Gastroesophageal sphincter (tissue), 4 donors: ENCODE measurements around the gene RHBDD1. TPM values are rescaled to one million over a fixed set of nuclear protein-coding genes. Genes with fewer than 3 reads are reported as not detected.

Experiments used
- ATAC-seq: fragments of 150-250 bp; one replicate; pipeline ENCODE4 v1.9.1; 2016; ENCODE audit warnings: mild to moderate bottlenecking, moderate library complexity
- H3K27ac ChIP-seq, 4 donors: fragments of 200-600 bp; sonication (generic) in 3 of 4; 1 replicate in 3 of 4; 2 replicates in 1 of 4; pipeline ENCODE4 v1.5.1; 2016 to 2019
- H3K27me3 ChIP-seq: fragments of 200-600 bp; sonication (generic); one replicate; pipeline ENCODE4 v1.5.1; 2019
- H3K36me3 ChIP-seq, 2 donors: fragments of 200-600 bp; sonication (generic); one replicate each; pipeline ENCODE4 v1.5.1; 2019; ENCODE audit warnings: control low read depth in 1 of 2
- H3K4me1 ChIP-seq, 3 donors: fragments of 200-600 bp; sonication (generic); 1 replicate in 2 of 3; 2 replicates in 1 of 3; pipeline ENCODE4 v1.5.1; 2016 to 2019; ENCODE audit warnings: control low read depth in 2 of 3
- H3K4me3 ChIP-seq, 2 donors: fragments of 200-600 bp; sonication (generic); one replicate each; pipeline ENCODE4 v1.5.1; 2019; ENCODE audit warnings: mild to moderate bottlenecking in 1 of 2, moderate library complexity in 1 of 2
- H3K9me3 ChIP-seq, 3 donors: fragments of 200-600 bp; sonication (generic); one replicate each; pipeline ENCODE4 v1.5.1; 2017 to 2019; ENCODE audit warnings: control low read depth in 2 of 3
- CTCF ChIP-seq, 4 experiments: fragments of 200-600 bp in 2 of 4; fragments of 450-650 bp in 2 of 4; sonication (generic) in 1 of 4; IDR thresholded peaks; one replicate each; pipeline ENCODE4 v1.5.1; 2017 to 2019; ENCODE audit warnings: antibody characterized with exemption in 4 of 4, mild to moderate bottlenecking in 2 of 4, moderate library complexity in 2 of 4
- EP300 ChIP-seq: sonication (generic); formaldehyde crosslinking; IDR thresholded peaks from one replicate; pipeline ENCODE4 v1.6.1; 2017; ENCODE audit warnings: antibody characterized with exemption, mild to moderate bottlenecking
- POLR2A ChIP-seq, 2 donors: fragments of 450-650 bp; IDR thresholded peaks; one replicate each; pipeline ENCODE4 v1.6.1; 2017; ENCODE audit warnings: antibody characterized with exemption in 2 of 2, mild to moderate bottlenecking in 2 of 2, moderate library complexity in 1 of 2
- POLR2AphosphoS5 ChIP-seq: sonication (generic); formaldehyde crosslinking; IDR thresholded peaks from one replicate; pipeline ENCODE4 v1.6.1; 2017; ENCODE audit warnings: antibody characterized with exemption
- WGBS, 2 donors: methylation state at CpG; one replicate each; pipeline ENCODE4 v1.1.5; 2018; ENCODE audit warnings: low coverage in 1 of 2; 5-methylcytosine and 5-hydroxymethylcytosine counted together
- total RNA-seq, 4 donors: library from RNA; depleted of rRNA; stranded (reverse); fragments of >200 nt; gene quantifications; one replicate each; pipeline ENCODE4 v1.1.0, GENCODE V29; 2016

RHBDD1 gene
- total RNA-seq, 4 donors from 2014 or later = 22.2 to 35.2 (median 24.7) TPM

GRCh38 chr2:226836548-226836885 is 663 bp downstream of the RHBDD1 start:
- Histone ChIP-seq H3K27ac (peak overlapping the region; percentile 99 to 100 (median 100)), H3K9me3 (no peaks in the 10 kb centered on the region), H3K36me3 (no peaks in the 10 kb centered on the region), H3K4me1 (peaks cover 6 to 41% (median 8%) of the 10 kb centered on the region in 3 donors), H3K4me3 (peak overlapping the region; percentile 84 to 98), H3K27me3 (no peaks in the 10 kb centered on the region)
- TF ChIP-seq CTCF (IDR thresholded peaks at IDR 0.05) (no peak), EP300 (no peak), POLR2AphosphoS5 (no peak), POLR2A (IDR thresholded peaks at IDR 0.05) (no peak)
- no peak for ATAC-seq
- WGBS, 2 donors = 0 to 2% methylated on average over 5 to 6 of the region's 6 CpGs

GRCh38 chr2:226837334-226837733 is 1.5 kb downstream of the RHBDD1 start:
- no peaks in the 10 kb centered on the region for H3K9me3 ChIP-seq
- H3K36me3 ChIP-seq = no peaks in the 10 kb centered on the region
- 87 to 100% methylated on average over 2 to 7 of the region's 7 CpGs for WGBS, 2 donors
- ATAC-seq = no peak
- no peak overlapping the region for H3K4me3 ChIP-seq
- peaks cover 6 to 41% (median 8%) of the 10 kb centered on the region in 3 donors for H3K4me1 ChIP-seq
- H3K27ac ChIP-seq = peak overlapping the region; percentile 99 to 100 (median 100)
- TF ChIP-seq CTCF (IDR thresholded peaks at IDR 0.05) = no peak
- no peak for TF ChIP-seq POLR2A (IDR thresholded peaks at IDR 0.05)
- no peak for TF ChIP-seq POLR2AphosphoS5
- no peak for TF ChIP-seq EP300
- H3K27me3 ChIP-seq = no peaks in the 10 kb centered on the region

- no peaks in the 10 kb centered on the region for H3K9me3 ChIP-seq
- no peak overlapping the region for H3K4me3 ChIP-seq
- WGBS, 2 donors = 75 to 76% methylated on average over 12 of the region's 12 CpGs
- no peaks in the 10 kb centered on the region for H3K36me3 ChIP-seq
- H3K4me1 ChIP-seq = peaks cover 6 to 41% (median 8%) of the 10 kb centered on the region in 3 donors
- no peak for ATAC-seq
- TF ChIP-seq POLR2AphosphoS5 = no peak
- no peak for TF ChIP-seq CTCF (IDR thresholded peaks at IDR 0.05)
- TF ChIP-seq EP300 = no peak
- TF ChIP-seq POLR2A (IDR thresholded peaks at IDR 0.05) = no peak
- H3K27me3 ChIP-seq = no peaks in the 10 kb centered on the region
- H3K27ac ChIP-seq = peak overlapping the region in 3 of 4 donors; percentile 99 to 100 (median 99)
These were observed 2.1 kb downstream of the RHBDD1 start for GRCh38 chr2:226837787-226838603.

- Histone ChIP-seq H3K4me1 (peaks cover 6 to 41% (median 8%) of the 10 kb centered on the region in 3 donors), H3K27ac (no peak overlapping the region)
These were observed 2.9 kb downstream of the RHBDD1 start for GRCh38 chr2:226838722-226839121.

More at GRCh38 chr2:226838722-226839121, 2.9 kb downstream of the RHBDD1 start:
- no peak for ATAC-seq
- H3K4me3 ChIP-seq = no peak overlapping the region
- TF ChIP-seq CTCF (IDR thresholded peaks at IDR 0.05) (no peak), EP300 (no peak), POLR2A (IDR thresholded peaks at IDR 0.05) (no peak), POLR2AphosphoS5 (no peak)
- no peaks in the 10 kb centered on the region for H3K9me3 ChIP-seq
- WGBS, 2 donors = 66 to 74% methylated on average over 3 of the region's 3 CpGs
- no peaks in the 10 kb centered on the region for H3K27me3 ChIP-seq
- no peaks in the 10 kb centered on the region for H3K36me3 ChIP-seq
